SU-DHL-6 (cell line): ENCODE results near the gene MARCHF10.

ENCODE experiments used
- CTCF ChIP-seq: fragments of 200-600 bp; sonication (generic); IDR thresholded peaks from one replicate; pipeline ENCODE4 v1.5.1; 2017; ENCODE audit warnings: antibody characterized with exemption, mild to moderate bottlenecking, low read length, moderate library complexity; ENCODE audit not compliant: insufficient read depth, poor library complexity, severe bottlenecking
- EZH2phosphoT487 ChIP-seq: fragments of 200-600 bp; sonication (generic), shearing (Covaris generic); conservative IDR thresholded peaks from 2 replicates; pipeline ENCODE4 v1.6.1; 2018; ENCODE audit warnings: mild to moderate bottlenecking, antibody characterized with exemption, low read length, moderate library complexity, mixed read lengths

- TF ChIP-seq CTCF (no peak), EZH2phosphoT487 (no peak)
These were observed 129.7 kb downstream of the MARCHF10 start for GRCh38 chr17:62678214-62678919.
